HT-29 (cell line): ENCODE measurements around the gene NFKBIZ. TPM values are rescaled to one million over a fixed set of nuclear protein-coding genes. Genes with fewer than 3 reads are reported as not detected.
A peak's percentile ranks its signal among the peaks of the same experiment; 100 is the strongest.

Experiments used
- DNase-seq: peaks from one replicate; pipeline ENCODE4 v3.0.0-alpha.2; 2015; ENCODE audit warnings: low spot score
- total RNA-seq: library from RNA; depleted of rRNA; stranded (reverse); fragments of >200 nt; shearing (Covaris generic); gene quantifications from 2 replicates; pipeline ENCODE4 v1.2.3, GENCODE V29; 2014; rRNA removed

The NFKBIZ gene
- total RNA-seq = 51.0 and 53.2 TPM in 2 replicates

DNA sequence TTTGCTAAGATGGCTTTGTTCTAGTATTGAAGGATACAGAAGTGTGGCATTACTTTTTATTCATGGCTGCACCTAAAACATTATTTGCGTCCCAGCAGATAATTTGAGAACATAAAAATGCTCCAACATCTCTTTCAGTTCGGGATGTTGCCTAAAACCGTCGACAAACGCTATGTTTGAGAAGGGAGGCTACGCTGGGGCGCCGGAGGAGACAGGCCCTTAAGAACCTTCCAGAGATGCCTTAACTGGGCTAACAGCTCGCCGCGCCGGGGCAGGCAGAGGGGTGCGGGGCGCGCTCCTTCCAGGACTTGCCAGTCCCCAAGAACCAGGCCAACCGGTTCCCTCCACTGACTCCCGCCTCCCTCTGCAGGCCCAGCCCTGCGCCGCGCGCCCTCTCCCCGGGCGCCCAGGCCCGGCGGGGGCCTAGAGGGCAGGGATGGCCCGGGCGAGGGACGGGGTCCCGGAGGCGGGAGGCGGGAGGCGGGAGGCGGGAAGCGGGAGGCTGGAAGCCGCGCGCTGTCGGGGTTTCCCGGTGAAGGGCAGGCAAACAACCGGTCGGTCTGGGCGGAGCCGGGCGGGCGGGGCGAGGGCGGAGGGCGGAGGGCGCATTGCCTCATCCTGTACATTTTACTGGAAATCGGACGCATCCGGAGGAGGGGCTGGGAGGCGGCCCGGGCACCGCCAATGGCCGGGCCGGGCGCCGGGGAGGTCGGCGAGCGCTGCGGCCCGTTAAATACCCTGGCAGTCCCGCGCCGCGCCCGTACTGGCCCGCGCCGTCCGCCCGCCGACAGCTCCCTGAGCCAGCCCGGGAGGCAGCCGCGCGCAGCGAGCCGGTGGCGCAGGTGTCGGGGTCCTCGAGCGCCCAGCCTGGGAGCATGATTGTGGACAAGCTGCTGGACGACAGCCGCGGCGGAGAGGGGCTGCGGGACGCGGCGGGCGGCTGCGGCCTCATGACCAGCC, at the start of gene NFKBIZ:
NFKBIZ (plus strand) TSS at position 761 of the 960 bp plus-strand sequence; CDS start at position 876, 115 bp downstream.
- DNase-seq = peak; percentile 99

GRCh38 chr3:101801174-101801573, 48.1 kb upstream of the NFKBIZ start:
- DNase-seq = no peak

DNA sequence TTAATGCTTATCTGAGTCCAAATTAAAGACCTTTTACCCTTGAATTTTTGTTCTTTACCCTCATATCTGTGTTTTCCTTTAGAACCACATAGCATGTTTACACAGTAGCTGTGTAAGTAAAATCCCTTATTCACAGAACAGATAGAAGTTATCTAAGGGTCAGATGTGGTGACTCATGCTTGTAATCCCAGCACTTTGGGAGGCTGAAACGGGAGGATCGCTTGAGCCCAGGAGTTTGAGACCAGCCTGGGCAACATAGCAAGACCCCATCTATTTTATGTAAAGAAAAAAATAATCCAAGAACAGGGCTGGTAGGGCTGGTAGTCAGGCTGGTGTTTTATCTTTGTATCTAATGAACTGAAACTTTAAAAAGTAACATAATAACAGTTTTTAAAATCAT, 47.1 kb upstream of the NFKBIZ start:
- no peak for DNase-seq

DNA sequence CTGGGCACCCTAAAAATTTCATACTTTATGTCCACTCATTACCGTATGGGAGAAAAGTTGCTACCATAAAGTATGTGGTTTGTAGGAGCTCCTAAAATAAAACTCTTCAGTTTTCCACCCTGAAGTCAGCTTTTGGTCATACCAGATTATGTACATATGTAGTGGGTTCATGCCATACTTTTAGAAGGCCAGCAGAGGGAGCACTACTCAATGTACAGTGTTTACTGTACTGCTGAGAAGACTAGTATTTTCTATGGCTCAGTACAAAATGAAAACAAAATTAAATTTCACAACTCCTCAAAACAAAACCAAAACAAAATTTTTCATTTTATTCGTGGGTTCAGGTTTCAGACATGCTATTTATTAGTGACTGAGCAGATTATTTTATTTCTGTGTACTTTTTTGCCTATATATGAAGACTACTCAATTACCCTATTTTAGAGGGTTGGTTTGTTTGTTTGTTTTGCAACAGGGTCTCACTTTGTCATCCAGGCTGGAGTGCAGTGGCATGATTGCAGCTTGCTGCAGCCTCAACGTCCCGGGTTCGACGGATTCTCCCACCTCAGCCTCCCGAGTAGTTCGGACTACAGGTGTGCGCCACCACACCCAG, 46.0 kb upstream of the NFKBIZ start:
- DNase-seq = peak; percentile 95

DNA sequence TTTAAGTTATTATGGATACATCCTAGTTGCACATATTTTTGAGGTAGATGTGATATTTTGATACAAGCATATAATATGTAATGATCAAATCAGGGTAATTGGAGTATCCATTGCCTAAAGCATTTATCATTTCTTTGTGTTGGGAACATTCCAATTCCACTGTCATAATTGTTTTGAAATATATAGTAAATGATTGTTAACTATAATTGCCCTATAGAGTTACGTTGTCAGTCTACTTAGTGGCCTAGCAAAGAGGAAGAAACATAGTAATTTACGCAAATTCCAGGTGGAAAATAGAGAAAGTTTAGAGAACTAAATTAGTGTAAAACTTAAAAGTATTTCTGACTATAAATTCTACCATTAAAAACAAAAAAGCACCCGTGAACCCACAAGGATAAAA, 45.4 kb upstream of the NFKBIZ start:
- DNase-seq = no peak

- no peak for DNase-seq
Observed at GRCh38 chr3:101806491-101806890, 42.8 kb upstream of the NFKBIZ start.

DNA sequence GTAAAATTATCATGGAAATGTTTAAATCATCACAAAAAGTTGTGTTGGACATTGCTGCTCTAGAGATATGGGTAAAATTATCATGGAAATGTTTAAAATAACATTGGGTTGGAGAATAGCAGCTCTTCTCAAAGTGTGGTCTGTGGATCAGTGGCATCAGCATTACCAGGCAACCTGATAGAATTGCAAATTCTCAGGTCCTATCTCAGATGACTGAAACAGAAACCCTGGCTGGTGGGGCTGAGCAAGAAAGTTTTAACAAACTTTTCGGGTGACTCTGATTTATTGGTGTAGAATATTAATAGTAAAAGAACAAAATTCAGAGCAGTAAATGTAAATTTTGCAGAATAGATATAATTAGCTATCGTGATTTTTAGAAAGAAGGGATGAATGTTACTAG, 41.4 kb upstream of the NFKBIZ start:
- DNase-seq = no peak

GRCh38 chr3:101809178-101810021, 39.9 kb upstream of the NFKBIZ start:
- peak; percentile 77 for DNase-seq

DNA sequence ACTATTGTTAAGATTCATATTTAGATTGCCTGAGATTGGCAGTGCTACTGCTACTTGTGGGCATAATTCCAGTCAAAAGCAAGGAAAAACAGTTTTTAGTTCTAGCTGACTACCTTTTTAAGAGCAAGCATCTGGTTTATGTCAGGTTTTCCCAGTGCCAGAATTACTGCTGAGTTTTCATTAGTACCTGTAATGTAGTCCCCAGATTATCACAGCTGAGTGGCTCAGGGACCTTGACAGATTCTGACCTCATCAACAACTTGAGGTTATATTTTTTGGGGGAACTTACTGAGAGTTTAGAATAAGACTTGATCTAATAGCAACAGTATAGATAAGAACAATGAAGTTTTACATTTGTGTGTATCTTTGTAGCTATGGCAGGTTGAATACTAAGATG, 39.3 kb upstream of the NFKBIZ start:
- DNase-seq = no peak

GRCh38 chr3:101811875-101812274, 37.4 kb upstream of the NFKBIZ start:
- DNase-seq = no peak

DNA sequence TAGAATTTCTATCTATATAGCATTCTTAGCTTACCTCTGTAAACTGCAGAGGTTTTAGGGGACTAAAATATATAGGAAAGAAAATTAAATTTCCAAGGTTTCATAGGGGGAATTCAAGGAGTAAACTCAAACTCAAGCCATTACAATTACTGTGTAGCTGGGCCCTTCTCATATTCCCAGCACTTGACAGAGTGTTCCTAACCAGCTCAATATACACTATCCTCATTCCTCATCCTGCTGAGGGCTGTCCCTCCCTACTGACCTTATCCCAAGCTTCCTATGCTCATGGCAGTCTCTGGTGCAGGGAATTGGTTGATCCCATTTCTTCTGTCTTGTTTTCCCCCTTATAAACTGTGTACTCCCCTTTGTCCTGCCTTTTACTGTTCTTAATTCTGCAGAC, 36.4 kb upstream of the NFKBIZ start:
- DNase-seq = no peak

- peak; percentile 94 for DNase-seq
Observed at GRCh38 chr3:101813817-101814440, 35.4 kb upstream of the NFKBIZ start.

- peak; percentile 48 for DNase-seq
Observed at GRCh38 chr3:101814835-101815234, 34.5 kb upstream of the NFKBIZ start.

- peak; percentile 19 for DNase-seq
Observed at GRCh38 chr3:101816215-101817149, 32.8 kb upstream of the NFKBIZ start.

- no peak for DNase-seq
Observed at GRCh38 chr3:101817992-101818391, 31.3 kb upstream of the NFKBIZ start.

- DNase-seq = no peak
Observed at GRCh38 chr3:101819649-101820206, 29.6 kb upstream of the NFKBIZ start.

DNA sequence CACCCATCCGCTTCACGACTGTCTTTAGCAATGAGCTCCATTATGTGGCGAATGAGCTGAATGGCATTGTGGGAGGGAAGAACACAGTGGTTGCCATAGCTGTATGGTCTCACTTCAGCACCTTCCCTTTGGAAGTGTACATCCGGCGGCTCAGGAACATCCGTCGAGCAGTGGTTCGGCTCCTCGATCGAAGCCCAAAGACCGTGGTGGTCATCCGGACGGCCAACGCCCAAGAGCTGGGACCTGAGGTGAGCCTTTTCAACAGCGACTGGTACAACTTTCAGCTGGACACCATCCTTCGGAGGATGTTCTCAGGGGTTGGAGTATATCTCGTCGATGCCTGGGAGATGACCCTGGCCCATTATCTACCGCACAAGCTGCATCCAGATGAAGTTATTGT, 27.8 kb upstream of the NFKBIZ start:
- no peak for DNase-seq

GRCh38 chr3:101823525-101823924, 25.8 kb upstream of the NFKBIZ start:
- DNase-seq = no peak

DNA sequence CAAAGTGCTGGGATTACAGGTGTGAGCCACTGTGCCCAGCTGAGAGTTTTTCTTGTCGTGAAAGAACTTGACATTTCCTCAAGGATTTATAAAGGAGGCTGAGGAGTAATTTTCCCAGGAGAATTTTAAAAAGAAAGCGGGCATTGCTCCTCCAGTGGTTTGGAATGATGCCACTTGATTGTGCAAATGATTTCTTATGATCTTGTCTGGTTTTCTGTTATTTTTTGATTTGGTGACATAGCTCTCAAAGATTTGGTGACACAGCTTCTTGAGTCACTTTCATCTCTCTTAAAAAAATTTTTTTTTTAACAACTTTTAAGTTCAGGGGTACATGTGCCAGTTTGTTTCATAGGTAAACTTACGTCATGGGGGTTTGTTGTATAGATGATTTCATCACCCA, 24.6 kb upstream of the NFKBIZ start:
- no peak for DNase-seq

GRCh38 chr3:101825904-101826445, 23.3 kb upstream of the NFKBIZ start:
- peak; percentile 32 for DNase-seq
